Erythroblast (primary cell): ENCODE measurements around the gene CBX5.

Source experiments
- GATA1 ChIP-seq: IDR thresholded peaks from 2 replicates; pipeline ENCODE4 v1.6.1; 2011; ENCODE audit warnings: low read depth, mild to moderate bottlenecking, control low read depth, low read length, moderate library complexity
- POLR2A ChIP-seq: IDR thresholded peaks from 2 replicates; pipeline ENCODE4 v1.6.1; 2011; ENCODE audit warnings: mild to moderate bottlenecking, low read length

DNA sequence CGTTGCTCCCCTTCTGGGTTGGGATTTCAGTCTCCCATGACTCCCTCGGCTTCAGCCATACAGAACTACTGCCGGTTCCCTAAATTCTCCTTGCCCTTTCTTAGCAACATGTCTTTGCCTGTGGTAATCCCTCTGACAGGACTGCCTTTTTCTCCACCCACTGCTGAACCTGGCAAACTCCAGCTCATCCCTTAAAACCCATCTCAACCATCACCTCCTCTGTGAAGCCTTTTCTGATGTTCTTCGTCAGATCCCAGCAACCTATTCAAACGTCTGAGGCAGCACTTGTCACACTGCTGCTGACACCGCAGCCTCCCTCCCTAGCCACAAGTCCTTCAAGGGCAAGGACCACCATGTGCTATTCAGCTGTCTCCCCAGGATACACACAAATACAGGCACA is 80.9 kb downstream of the CBX5 start:
- TF ChIP-seq POLR2A (no peak), GATA1 (no peak)
